NK-92 (cell line): ENCODE data around the gene ALDOC.
"Not testable (repeated sequence)": the region's sequence is repeated elsewhere in the genome, so short reads cannot be mapped to it uniquely, and the experiment has no call there.

ENCODE experiments used
- DNase-seq: peaks from one replicate; lab custom pipeline; 2025; ENCODE audit not compliant: unreplicated experiment; lab: John Stamatoyannopoulos, UW

ALDOC gene

DNA sequence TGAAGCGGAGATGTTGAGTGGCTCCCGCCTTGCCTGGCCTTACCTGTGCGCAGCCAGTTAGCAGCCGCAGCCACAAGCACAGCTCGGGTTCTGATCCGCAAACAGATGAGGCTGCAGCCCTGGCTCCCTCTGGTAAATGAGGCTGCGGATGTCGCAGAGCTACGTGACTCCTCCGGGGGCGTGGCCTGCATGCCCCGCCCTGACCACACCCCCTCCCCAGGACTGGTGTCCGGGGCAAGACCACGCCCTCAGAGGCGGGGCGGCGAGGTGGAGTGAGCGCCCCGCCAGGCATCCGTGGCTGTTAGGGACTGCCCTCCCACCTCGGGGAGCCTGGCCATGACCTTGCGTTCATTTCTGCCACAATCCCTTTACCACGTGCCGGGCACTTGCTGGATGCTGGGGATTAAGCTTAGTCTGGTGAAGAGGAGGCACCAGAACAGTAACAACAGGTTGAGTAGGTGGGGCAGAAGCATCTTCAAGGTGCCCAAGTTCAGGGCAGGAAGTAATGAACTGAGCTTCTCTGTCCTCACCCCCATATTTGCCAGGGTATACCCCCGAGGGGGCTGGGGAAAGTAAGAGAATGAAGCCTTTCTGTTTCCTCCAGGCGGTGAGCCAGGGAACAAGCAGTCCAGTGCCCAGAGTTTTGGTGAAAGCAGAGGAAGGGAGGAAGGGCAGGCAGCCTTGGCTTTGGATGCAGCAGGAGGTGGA lies at the start of gene ALDOC:
Gene ALDOC, minus strand, starts transcription at position 138 of the 708 bp plus-strand sequence. CDS start 1,363 bp downstream, outside the sequence.
- peak; percentile 69 for DNase-seq

DNA sequence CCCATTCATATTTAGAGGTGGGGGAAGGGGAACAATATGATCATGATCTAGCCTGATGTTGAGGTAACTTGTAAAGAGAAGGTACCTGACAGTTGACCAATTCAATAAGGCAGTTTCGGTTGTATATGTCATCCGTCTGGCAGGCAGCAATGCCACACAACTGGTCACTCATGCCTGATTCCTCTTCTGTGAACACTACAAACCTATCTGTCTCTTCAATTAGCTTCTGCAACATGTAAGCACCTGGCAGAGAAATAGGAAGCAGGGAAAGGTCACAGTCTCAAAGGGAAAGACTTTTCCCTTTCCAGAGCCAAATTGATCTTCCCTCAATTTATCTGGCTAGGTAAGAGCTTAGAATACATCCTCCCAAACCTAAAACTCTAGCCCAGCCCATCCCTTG lies 47.5 kb upstream of the ALDOC start:
- no peak for DNase-seq

DNA sequence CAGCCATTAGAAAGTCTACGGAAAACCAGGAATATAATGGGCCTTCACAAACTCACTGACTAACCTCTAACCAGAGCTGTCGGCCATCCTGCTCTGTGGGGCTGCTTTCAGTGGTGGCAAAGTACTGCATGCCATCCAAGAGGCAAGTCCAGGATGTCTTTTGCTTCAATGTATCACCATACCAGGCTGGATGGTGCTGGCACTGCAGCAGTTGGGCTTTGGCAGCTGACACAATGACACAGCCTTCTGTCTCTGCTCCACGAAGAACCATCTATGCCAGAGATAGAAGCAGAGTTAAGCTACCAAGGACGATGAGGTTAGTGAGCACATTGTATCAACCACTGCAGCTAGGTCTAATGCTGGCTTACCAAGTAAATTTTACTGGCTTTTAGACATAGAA lies 47.0 kb upstream of the ALDOC start:
- no peak for DNase-seq

GRCh38 chr17:28622186-28622585 lies 45.5 kb upstream of the ALDOC start:
- no peak for DNase-seq

- DNase-seq: no peak
Observed at GRCh38 chr17:28620010-28620409, 43.3 kb upstream of the ALDOC start.

- DNase-seq: no peak
Observed at GRCh38 chr17:28618464-28618863, 41.8 kb upstream of the ALDOC start.

- DNase-seq: no peak
Observed at GRCh38 chr17:28616281-28616680, 39.6 kb upstream of the ALDOC start.

DNA sequence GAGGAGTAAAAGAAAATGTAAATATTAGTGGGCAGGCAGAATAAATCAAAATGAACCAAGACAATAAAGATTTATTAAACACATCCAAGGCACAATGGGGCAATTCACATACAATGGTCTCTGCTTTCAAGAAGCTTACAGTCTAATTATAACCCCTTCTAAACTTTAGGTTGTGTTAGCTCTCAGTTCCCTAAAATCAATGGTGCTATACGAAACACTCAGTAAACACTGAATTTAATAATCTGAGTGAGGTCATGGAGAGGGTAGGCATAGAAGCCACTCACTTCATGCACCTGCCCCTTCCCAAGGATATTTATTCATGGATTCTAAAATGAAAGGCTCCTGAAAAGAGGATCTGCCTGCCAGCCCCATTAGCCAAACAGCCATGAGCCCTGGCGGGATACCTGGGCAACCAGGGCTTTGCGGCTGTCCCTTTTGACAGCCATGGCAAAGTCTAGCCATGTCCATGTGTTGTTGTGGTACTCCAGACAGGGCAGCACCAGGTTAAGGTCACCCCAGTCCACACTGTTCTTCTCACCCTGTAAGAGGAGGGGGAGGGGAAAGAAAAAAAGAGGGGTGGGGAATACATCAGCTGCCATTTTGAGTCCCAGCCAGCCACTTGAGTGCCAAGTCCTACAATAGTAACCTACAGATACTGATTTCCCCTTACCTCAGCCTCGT lies 38.7 kb upstream of the ALDOC start:
- no peak for DNase-seq

GRCh38 chr17:28613931-28614381 lies 37.3 kb upstream of the ALDOC start, which contains the start of gene RSKR:
TSS of gene RSKR (minus strand) at chr17:28614185. CDS start at chr17:28614161, 24 bp downstream.
- no peak for DNase-seq

- no peak for DNase-seq
Observed at GRCh38 chr17:28612936-28613872, 36.5 kb upstream of the ALDOC start.

- no peak for DNase-seq
Observed at GRCh38 chr17:28612531-28612930, 35.8 kb upstream of the ALDOC start.

- no peak for DNase-seq
Observed at GRCh38 chr17:28610376-28610775, 33.7 kb upstream of the ALDOC start.

GRCh38 chr17:28604031-28604430 lies 27.3 kb upstream of the ALDOC start:
- not testable (repeated sequence) for DNase-seq

DNA sequence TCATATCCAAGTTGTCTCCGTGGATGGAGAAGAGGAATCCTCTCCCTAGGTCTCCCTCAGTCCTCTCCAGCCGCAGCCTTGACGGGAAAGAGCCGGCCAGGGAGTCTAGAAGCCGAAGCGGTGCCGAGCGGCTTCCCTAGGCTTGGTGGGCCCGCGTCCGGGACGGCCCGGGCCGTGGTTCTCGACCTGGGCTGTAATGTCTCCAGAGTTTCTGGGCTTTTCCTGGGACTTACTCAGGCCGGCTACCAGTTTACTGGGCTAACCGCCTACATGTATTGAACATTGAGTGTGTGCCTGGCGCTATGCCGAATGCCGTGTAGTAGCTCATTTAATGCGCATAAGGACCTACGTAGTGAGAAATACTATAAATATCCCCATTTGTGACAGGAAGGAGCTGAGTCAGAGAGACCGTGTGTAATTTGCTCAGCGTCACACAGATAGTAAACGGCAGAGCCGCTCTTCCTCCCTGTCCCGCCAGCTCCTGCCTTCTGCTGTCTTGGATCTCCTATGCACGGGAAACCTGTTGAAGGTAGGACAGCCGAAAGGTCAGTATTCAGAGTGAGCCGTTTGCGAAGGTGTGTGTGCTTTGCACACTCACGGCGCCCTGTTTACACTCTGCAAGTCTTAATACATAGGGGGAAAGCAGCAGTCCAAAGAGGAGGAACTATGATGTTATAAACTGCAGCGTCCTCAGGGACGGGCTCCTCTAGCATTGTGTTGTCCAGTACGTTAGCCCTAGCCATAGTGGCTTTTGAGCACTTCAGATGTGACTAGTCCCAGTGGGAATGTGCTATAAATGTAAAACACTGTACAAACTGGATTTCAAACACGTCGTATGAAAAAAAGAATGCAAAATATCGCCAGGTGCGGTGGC lies 22.9 kb upstream of the ALDOC start:
- no peak for DNase-seq

DNA sequence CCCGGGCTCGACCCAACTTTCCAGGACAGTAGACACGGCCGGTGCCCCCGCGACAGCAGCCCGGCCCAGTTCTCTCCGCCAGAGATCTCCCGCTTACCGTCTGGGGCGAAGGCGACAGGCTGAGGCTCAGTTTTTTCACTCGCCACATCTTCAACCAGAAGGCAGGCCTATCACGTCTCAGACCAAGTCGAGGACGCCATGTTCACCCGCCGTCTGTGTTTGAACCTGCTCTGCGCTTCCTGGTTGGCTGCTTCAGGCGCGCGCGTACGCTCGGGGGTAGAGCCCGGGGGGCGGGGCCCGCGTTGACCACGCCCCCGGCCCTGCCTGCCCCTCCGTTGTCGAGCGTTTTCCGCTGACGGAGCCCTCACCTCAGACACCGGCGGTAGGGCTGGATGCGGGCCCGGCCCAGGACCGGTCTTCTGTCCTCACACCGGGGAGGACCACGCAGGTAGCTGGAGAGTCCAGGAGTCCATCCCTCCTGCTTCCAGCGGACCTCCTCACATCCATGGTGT lies 22.2 kb upstream of the ALDOC start, which contains the start of gene SPAG5:
Gene SPAG5, minus strand, starts transcription at position 227 of the 512 bp plus-strand sequence. Its CDS starts 79 bp downstream, at position 148.
- peak; percentile 56 for DNase-seq

DNA sequence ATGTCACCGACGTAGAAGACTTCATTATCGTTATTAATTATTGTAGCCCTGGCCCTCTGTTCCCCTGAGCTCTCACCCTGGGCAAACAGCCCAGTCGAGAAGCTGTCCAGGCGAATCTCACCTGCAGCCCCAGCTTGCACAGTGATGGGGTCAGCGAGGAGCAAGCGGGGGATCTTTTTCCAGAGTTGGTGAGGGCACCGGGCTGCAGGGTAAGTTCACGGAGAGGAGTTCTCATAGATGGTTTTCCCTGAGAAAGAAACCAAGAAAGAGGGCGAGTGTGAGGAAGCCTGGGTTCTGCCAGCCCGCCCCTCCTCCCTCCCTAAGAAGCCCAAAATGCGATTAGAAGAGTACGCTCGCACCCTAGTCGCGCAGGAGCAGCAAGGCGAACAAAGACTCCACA lies 21.7 kb upstream of the ALDOC start:
- no peak for DNase-seq

DNA sequence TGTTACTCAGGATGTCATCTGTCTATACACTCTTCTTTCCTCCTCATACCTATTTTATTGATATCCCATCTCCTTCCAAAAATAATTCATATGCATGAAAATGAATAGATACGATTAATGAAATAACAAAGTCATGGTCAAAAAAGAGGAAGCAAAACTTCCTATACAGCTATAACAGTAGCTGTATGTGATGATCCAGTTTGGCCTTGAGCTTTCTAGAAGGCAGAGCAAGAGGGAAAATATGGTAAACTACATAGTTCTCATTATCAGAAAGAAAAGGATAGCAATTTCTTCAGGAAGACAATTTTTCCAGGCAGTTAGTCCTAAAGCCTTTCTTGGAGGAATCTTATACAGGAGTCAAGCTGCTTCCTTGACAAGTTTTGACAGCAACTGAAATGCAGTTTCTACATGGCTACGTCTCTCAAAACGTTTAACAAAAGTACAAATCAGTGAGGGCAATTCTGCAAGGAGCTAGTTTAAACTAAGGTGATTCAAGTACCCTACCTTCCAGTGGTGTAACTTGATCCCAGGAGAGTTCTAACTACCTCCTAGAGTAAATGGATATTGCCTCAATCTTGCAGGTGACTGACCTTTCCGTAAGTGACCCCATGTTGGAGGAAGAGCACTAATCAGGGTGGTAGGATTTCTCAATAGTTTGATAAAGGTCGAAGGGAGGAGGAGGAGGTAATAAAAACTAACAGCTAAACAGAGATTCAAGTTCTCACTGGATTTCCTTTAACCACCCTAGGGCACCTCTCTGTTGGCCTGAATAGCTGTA lies 21.1 kb upstream of the ALDOC start:
- no peak for DNase-seq

GRCh38 chr17:28592260-28592659 lies 15.6 kb upstream of the ALDOC start:
- no peak for DNase-seq

DNA sequence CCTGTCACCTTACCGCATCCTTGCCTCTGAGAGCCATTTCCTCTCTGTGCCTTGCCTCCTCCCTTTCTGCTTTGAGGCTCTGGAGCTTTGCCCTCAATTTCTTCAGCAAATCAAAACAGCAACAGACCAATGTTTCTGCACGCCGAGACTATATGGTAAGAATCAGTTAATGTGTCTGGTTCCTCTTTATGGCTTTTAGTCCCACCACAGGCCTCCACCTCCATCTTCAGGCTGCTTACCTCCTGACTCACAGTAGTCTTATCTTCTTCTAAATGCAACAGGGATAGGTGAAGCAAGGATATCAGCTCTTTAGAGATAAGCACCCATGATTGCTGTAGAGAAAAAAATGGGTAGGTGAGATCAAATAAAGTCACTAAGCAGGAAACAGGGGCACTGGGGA lies 9.2 kb upstream of the ALDOC start:
- DNase-seq: no peak
